Activated CD8-positive, alpha-beta T cell treated with anti-CD3 and anti-CD28 coated beads for 36 hours (primary cell): ENCODE results near the gene OGFOD2. TPM values are rescaled to one million over a fixed set of nuclear protein-coding genes. Genes with fewer than 3 reads are reported as not detected.

Experiments
- ATAC-seq: fragments of 200-7000 bp; cut with Tn5 transposase; one replicate; pipeline ENCODE4 v1.10.0; 2021; ENCODE audit warnings: mild to moderate bottlenecking, moderate library complexity
- CTCF ChIA-PET: fragments of 350-600 bp; sonication (Branson Sonifier 250); formaldehyde crosslinking; loops from one replicate; lab custom pipeline; 2021; ENCODE audit warnings: antibody characterized with exemption; lab: Charles Lee
- POLR2A ChIA-PET: fragments of 350-600 bp; sonication (Branson Sonifier 250); formaldehyde crosslinking; loops from one replicate; lab custom pipeline; 2021; ENCODE audit warnings: antibody characterized with exemption; lab: Charles Lee
- DNase-seq: peaks from one replicate; pipeline ENCODE4 v3.0.0-alpha.2; 2020
- H3K27ac Mint-ChIP-seq: one replicate; pipeline ENCODE4 v1.8.0; 2021; ENCODE audit warnings: mild to moderate bottlenecking, mixed read lengths
- H3K27me3 Mint-ChIP-seq: one replicate; pipeline ENCODE4 v1.8.0; 2021; ENCODE audit warnings: mixed read lengths
- H3K36me3 Mint-ChIP-seq: one replicate; pipeline ENCODE4 v1.8.0; 2021; ENCODE audit warnings: low read depth, mixed read lengths
- H3K4me1 Mint-ChIP-seq: one replicate; pipeline ENCODE4 v1.8.0; 2021; ENCODE audit warnings: low read depth, mixed read lengths
- H3K4me3 Mint-ChIP-seq: one replicate; pipeline ENCODE4 v1.8.0; 2021; ENCODE audit warnings: mild to moderate bottlenecking, moderate library complexity, mixed read lengths
- H3K9me3 Mint-ChIP-seq: one replicate; pipeline ENCODE4 v1.8.0; 2021; ENCODE audit warnings: mixed read lengths
- CTCF ChIP-seq: fragments of 200-600 bp; IDR thresholded peaks from one replicate; pipeline ENCODE4 v1.8.0; 2022; ENCODE audit warnings: antibody characterized with exemption, mild to moderate bottlenecking
- intact Hi-C: fragments of 100-400 bp; cut with micrococcal nuclease; formaldehyde crosslinking; loops from one replicate; pipeline ENCODE4 v1.10.0; 2022
- total RNA-seq, 2 experiments: library from RNA; stranded (reverse); gene quantifications; one replicate each; pipeline ENCODE4 v1.2.3, GENCODE V29; 2021

Gene OGFOD2
- total RNA-seq, 2 experiments from 2014 or later = 27.1 to 31.5 TPM

GRCh38 chr12:122946690-122947341, 28.2 kb upstream of the OGFOD2 start:
- ChIA-PET POLR2A (interaction anchor here (0.5 to 2.1 kb wide), 7 partner anchors 48 to 85 kb away, joined by 3 to 7 read pairs (median 4); no protein-coding TSS in a partner anchor), CTCF (interaction anchor here (0.6 to 7.8 kb wide), 11 partner anchors 12 to 171 kb away, joined by 3 to 87 read pairs (median 3); partner anchors contain the start of gene ABCB9)
- no peaks in the 10 kb centered on the region for H3K36me3 Mint-ChIP-seq
- H3K4me3 Mint-ChIP-seq = no peak overlapping the region
- H3K4me1 Mint-ChIP-seq = peaks cover 26% of the 10 kb centered on the region
- ATAC-seq = peak; percentile 93
- intact Hi-C loops = no loop called here
- H3K9me3 Mint-ChIP-seq = no peaks in the 10 kb centered on the region
- TF ChIP-seq CTCF = no peak
- peak overlapping the region; percentile 75 for H3K27ac Mint-ChIP-seq
- DNase-seq = peak; percentile 96
- H3K27me3 Mint-ChIP-seq = peaks cover 2% of the 10 kb centered on the region

- peaks cover 2% of the 10 kb centered on the region for H3K27me3 Mint-ChIP-seq
- H3K4me1 Mint-ChIP-seq = peaks cover 30% of the 10 kb centered on the region
- H3K27ac Mint-ChIP-seq = peak overlapping the region; percentile 75
- POLR2A ChIA-PET = interaction anchor here (1.0 to 2.1 kb wide), 4 partner anchors 49 to 86 kb away, joined by 3 to 7 read pairs (median 4); no protein-coding TSS in a partner anchor
- H3K36me3 Mint-ChIP-seq = no peaks in the 10 kb centered on the region
- no peaks in the 10 kb centered on the region for H3K9me3 Mint-ChIP-seq
- CTCF ChIA-PET = interaction anchor here (0.6 to 7.8 kb wide), 12 partner anchors 11 to 171 kb away, joined by 3 to 87 read pairs (median 3); partner anchors contain the start of gene ABCB9
- ATAC-seq = no peak
- intact Hi-C loops = no loop called here
- H3K4me3 Mint-ChIP-seq = no peak overlapping the region
- TF ChIP-seq CTCF = no peak
- DNase-seq = peak; percentile 40
Observed at GRCh38 chr12:122947352-122947792, 27.7 kb upstream of the OGFOD2 start.

DNA sequence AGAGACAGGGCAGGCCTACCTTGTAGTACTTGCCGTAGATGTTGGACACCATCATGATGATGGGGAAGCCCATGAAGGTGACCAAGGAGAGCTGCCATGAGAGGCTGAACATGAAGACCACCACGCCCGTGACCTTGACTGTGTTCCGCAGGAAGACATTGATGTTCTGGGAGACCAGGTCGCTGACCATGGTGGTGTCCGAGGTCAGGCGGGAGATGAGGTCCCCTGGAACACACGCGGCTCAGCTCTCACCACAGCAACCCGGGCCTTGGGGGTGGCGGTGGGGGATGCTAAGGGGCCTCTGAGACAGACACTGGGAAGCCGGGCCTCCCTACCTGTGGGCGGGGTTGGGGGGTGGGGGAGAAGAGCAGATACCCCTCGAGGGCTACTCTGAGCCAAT, 26.4 kb upstream of the OGFOD2 start:
- H3K4me1 Mint-ChIP-seq = peaks cover 27% of the 10 kb centered on the region
- TF ChIP-seq CTCF = no peak
- ATAC-seq = no peak
- ChIA-PET CTCF (interaction anchor here (1.1 to 7.8 kb wide), 4 partner anchors 68 to 89 kb away, joined by 3 to 87 read pairs (median 4); no protein-coding TSS in a partner anchor), POLR2A (interaction anchor here (0.9 to 1.5 kb wide), 3 partner anchors 84 to 143 kb away, joined by 3 to 4 read pairs (median 3); no protein-coding TSS in a partner anchor)
- no peaks in the 10 kb centered on the region for H3K36me3 Mint-ChIP-seq
- H3K4me3 Mint-ChIP-seq = no peak overlapping the region
- no peak overlapping the region for H3K27ac Mint-ChIP-seq
- no peak for DNase-seq
- intact Hi-C loops = no loop called here
- peaks cover 2% of the 10 kb centered on the region for H3K27me3 Mint-ChIP-seq
- H3K9me3 Mint-ChIP-seq = no peaks in the 10 kb centered on the region

DNA sequence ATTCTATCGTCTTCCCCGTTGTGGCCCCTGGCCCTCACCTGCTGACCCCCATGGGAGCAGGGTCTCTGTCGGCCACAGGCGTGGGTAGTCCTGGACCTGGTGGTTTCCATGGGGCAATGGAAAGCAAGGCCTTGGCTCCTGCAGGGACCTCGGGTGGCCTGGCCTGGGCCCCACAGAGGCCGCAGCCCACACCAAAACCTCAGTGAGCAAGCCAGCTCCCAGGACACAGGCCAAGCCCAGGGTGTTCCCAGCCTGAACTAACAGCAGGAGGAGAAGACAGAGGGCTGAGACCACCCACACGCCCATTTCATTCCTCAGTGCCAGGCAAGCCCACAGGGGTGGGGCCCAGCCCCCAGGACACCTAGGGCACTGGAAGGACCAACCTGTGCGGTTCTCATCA, 25.6 kb upstream of the OGFOD2 start:
- Mint-ChIP-seq H3K4me1 (peaks cover 27% of the 10 kb centered on the region), H3K27ac (no peak overlapping the region), H3K36me3 (no peaks in the 10 kb centered on the region), H3K4me3 (no peak overlapping the region), H3K27me3 (peaks cover 2% of the 10 kb centered on the region), H3K9me3 (no peaks in the 10 kb centered on the region)
- ATAC-seq (no peak), DNase-seq (no peak)
- intact Hi-C loops = no loop called here
- POLR2A ChIA-PET = interaction anchor here (0.8 to 1.5 kb wide), 4 partner anchors 54 to 144 kb away, joined by 3 to 4 read pairs (median 3); no protein-coding TSS in a partner anchor
- CTCF ChIA-PET = interaction anchor here (0.8 to 7.8 kb wide), 6 partner anchors 58 to 156 kb away, joined by 3 to 87 read pairs (median 3); no protein-coding TSS in a partner anchor
- no peak for TF ChIP-seq CTCF
